ENCODE results near the gene UPP1.

DNA sequence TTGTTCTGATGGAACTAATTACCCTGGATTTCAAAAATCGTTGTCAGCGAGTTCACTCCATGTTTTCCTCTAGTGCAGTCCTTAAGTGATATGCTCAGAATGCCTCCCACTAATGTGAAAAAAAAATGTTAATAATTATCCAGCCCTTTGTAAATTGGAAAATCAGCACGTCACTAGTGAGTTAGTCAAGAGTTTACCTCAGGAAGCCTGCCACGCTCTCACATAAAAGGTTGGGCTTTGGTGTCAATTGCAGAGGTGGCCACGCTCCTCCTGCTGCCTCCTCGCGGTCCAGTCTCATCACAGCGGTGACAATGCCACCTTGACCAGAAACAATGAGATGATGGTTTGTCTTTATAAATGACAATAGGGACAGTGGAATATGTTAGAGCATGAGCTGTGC lies 22.5 kb downstream of the UPP1 start:
- TF ChIP-seq, protein P1, sequence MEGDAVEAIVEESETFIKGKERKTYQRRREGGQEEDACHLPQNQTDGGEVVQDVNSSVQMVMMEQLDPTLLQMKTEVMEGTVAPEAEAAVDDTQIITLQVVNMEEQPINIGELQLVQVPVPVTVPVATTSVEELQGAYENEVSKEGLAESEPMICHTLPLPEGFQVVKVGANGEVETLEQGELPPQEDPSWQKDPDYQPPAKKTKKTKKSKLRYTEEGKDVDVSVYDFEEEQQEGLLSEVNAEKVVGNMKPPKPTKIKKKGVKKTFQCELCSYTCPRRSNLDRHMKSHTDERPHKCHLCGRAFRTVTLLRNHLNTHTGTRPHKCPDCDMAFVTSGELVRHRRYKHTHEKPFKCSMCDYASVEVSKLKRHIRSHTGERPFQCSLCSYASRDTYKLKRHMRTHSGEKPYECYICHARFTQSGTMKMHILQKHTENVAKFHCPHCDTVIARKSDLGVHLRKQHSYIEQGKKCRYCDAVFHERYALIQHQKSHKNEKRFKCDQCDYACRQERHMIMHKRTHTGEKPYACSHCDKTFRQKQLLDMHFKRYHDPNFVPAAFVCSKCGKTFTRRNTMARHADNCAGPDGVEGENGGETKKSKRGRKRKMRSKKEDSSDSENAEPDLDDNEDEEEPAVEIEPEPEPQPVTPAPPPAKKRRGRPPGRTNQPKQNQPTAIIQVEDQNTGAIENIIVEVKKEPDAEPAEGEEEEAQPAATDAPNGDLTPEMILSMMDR (IDR thresholded peaks at IDR 0.05), result no peak
- no peak for TF ChIP-seq POLR2A (IDR thresholded peaks at IDR 0.05)

Data from esophagus squamous epithelium (tissue), 4 donors.